Endothelial cell of umbilical vein (primary cell): ENCODE results near the gene UBE2D2. TPM values are rescaled to one million over a fixed set of nuclear protein-coding genes. Genes with fewer than 3 reads are reported as not detected.
"Not testable (repeated sequence)": the region's sequence is repeated elsewhere in the genome, so short reads cannot be mapped to it uniquely, and the experiment has no call there.

Experiments used
- BruUV-seq: library from RNA; stranded (reverse); fragments of 400-500 nt; replicated peaks from 2 replicates; lab custom pipeline; 2021; lab: Mats Ljungman, UMichigan
- CTCF ChIA-PET: fragments of 300-600, 350-600 bp; sonication (Branson Sonifier 250); formaldehyde crosslinking; loops from one replicate; lab custom pipeline; 2021; ENCODE audit warnings: antibody characterized with exemption, inconsistent platforms; lab: Charles Lee
- POLR2A ChIA-PET: fragments of 300-600, 350-600 bp; sonication (Branson Sonifier 250); formaldehyde crosslinking; loops from one replicate; lab custom pipeline; 2021; ENCODE audit warnings: antibody characterized with exemption, inconsistent platforms; lab: Charles Lee
- DNase-seq: peaks from one replicate; pipeline ENCODE4 v3.0.0-alpha.2; 2011; ENCODE audit warnings: low read depth, low spot score
- FAIRE-seq: peaks from 2 replicates; lab custom pipeline; 2011; peaks lifted over from hg19 to GRCh38; lab: Jason Lieb, UNC
- H2AFZ ChIP-seq: 2 replicates; pipeline ENCODE4 v1.6.0; 2012; ENCODE audit warnings: low read depth, low read length, control low read depth, inconsistent platforms
- H3K27ac ChIP-seq: 2 replicates; pipeline ENCODE4 v1.5.1; 2011; ENCODE audit warnings: low read depth, mild to moderate bottlenecking, control low read depth, low read length, moderate library complexity; ENCODE audit not compliant: insufficient read depth
- H3K27me3 ChIP-seq, 2 experiments: 2 replicates each; pipeline versions ENCODE4 v1.6.0 to v1.6.1; 2011; ENCODE audit warnings: low read length in 2 of 2, mixed read lengths in 1 of 2; ENCODE audit not compliant: control insufficient read depth in 2 of 2, insufficient read depth in 2 of 2
- H3K36me3 ChIP-seq, 2 experiments: 2 replicates in 1 of 2; 3 replicates in 1 of 2; pipeline ENCODE4 v1.5.1; 2011; ENCODE audit warnings: low read length in 2 of 2, mild to moderate bottlenecking in 1 of 2, moderate library complexity in 1 of 2; ENCODE audit not compliant: control insufficient read depth in 2 of 2, insufficient read depth in 2 of 2; ENCODE audit errors: extremely low read depth in 1 of 2
- H3K4me1 ChIP-seq: 3 replicates; pipeline ENCODE4 v1.5.1; 2011; ENCODE audit warnings: mild to moderate bottlenecking, low read length; ENCODE audit not compliant: control insufficient read depth, insufficient read depth; ENCODE audit errors: extremely low read depth
- H3K4me2 ChIP-seq: 2 replicates; pipeline ENCODE4 v1.6.1; 2011; ENCODE audit warnings: low read length, control low read depth, mixed read lengths; ENCODE audit not compliant: insufficient read depth
- H3K4me3 ChIP-seq, 3 experiments: fragments of 200-600 bp in 1 of 3; sonication (generic), shearing (Covaris generic) in 1 of 3; replicated peaks in 1 of 3; 2 replicates each; pipeline ENCODE4 v1.5.1; 2011 to 2016; ENCODE audit warnings: control low read depth in 3 of 3, low read length in 3 of 3, mild to moderate bottlenecking in 2 of 3, inconsistent platforms in 1 of 3, low read depth in 1 of 3, moderate library complexity in 1 of 3; ENCODE audit not compliant: insufficient read depth in 1 of 3
- H3K79me2 ChIP-seq: 2 replicates; pipeline ENCODE4 v1.6.0; 2012; ENCODE audit warnings: low read length, inconsistent platforms; ENCODE audit not compliant: control insufficient read depth, insufficient read depth
- H3K9ac ChIP-seq: replicated peaks from 2 replicates; pipeline ENCODE3; 2011; ENCODE audit warnings: low read length, control low read depth; ENCODE audit not compliant: insufficient read depth; ENCODE audit errors: extremely low read depth
- H3K9me1 ChIP-seq: replicated peaks from 3 replicates; pipeline ENCODE4 v1.6.0; 2011; ENCODE audit warnings: mild to moderate bottlenecking, low read length; ENCODE audit not compliant: control insufficient read depth, insufficient read depth; ENCODE audit errors: extremely low read depth
- H3K9me3 ChIP-seq: replicated peaks from 2 replicates; pipeline ENCODE4 v1.5.1; 2012; ENCODE audit warnings: low read length, inconsistent platforms; ENCODE audit not compliant: control insufficient read depth, insufficient read depth
- H4K20me1 ChIP-seq: replicated peaks from 2 replicates; pipeline ENCODE3; 2011; ENCODE audit warnings: mild to moderate bottlenecking, low read length; ENCODE audit not compliant: control insufficient read depth, insufficient read depth; ENCODE audit errors: extremely low read depth
- FOS ChIP-seq: IDR thresholded peaks from 2 replicates; pipeline ENCODE4 v1.6.1; 2011; ENCODE audit warnings: mild to moderate bottlenecking, low read length, moderate library complexity, borderline replicate concordance; ENCODE audit not compliant: insufficient read depth
- JUN ChIP-seq: IDR thresholded peaks from 2 replicates; pipeline ENCODE4 v1.6.1; 2011; ENCODE audit warnings: borderline replicate concordance, low read depth; ENCODE audit not compliant: insufficient read length, insufficient read depth
- MAX ChIP-seq: IDR thresholded peaks from 2 replicates; pipeline ENCODE4 v1.6.1; 2011; ENCODE audit not compliant: insufficient read depth, insufficient read length
- MYC ChIP-seq: IDR thresholded peaks from one replicate; pipeline ENCODE4 v1.6.1; 2011; ENCODE audit warnings: mild to moderate bottlenecking, low read depth, low read length
- POLR2AphosphoS5 ChIP-seq: IDR thresholded peaks from 2 replicates; pipeline ENCODE4 v1.6.1; 2012; ENCODE audit warnings: low read depth, mild to moderate bottlenecking, control low read depth, low read length, moderate library complexity; ENCODE audit not compliant: insufficient read depth
- dilution Hi-C: fragments of 300-500 bp; cut with MboI; formaldehyde crosslinking; loops from one replicate; pipeline ENCODE4 v1.15.0; 2019; ENCODE audit warnings: low sequenced_read_pairs; ENCODE audit not compliant: extremely low pct_ligation_motif_present
- intact Hi-C: fragments of 100-400 bp; cut with micrococcal nuclease; formaldehyde crosslinking; loops from one replicate; pipeline ENCODE4 v1.10.0; 2022
- polyA plus RNA-seq, 4 experiments: library from polyadenylated mRNA; depleted of rRNA in 3 of 4; stranded (reverse) in 3 of 4; unstranded in 1 of 4; fragments of >200 nt; gene quantifications; 2 replicates each; pipeline versions ENCODE4 v1.2.1 to v1.2.3, GENCODE V29; 2011 to 2012; ENCODE audit warnings: missing spikeins in 1 of 4
- total RNA-seq: library from RNA; stranded (reverse); gene quantifications from 2 replicates; pipeline ENCODE4 v1.2.3, GENCODE V29; 2021

Gene UBE2D2
- total and polyA plus RNA-seq, 2 donors (not counting 3 experiments of a cell fraction or from before 2014, with no cell fraction given) = 45.0 to 156 TPM

GRCh38 chr5:139601429-139601828 lies 40.3 kb downstream of the UBE2D2 start:
- Histone ChIP-seq H3K9me3 (no peaks in the 10 kb centered on the region), H3K4me3 (no peak overlapping the region), H3K4me1 (no peaks in the 10 kb centered on the region), H2AFZ (no peak overlapping the region), H3K27me3 (no peaks in the 10 kb centered on the region), H3K27ac (no peak overlapping the region), H3K9me1 (no peaks in the 10 kb centered on the region), H4K20me1 (peaks cover 9% of the 10 kb centered on the region), H3K36me3 (peaks cover 12 to 14% of the 10 kb centered on the region in 2 experiments), H3K4me2 (no peak overlapping the region), H3K79me2 (peaks cover 54% of the 10 kb centered on the region), H3K9ac (no peak overlapping the region)
- FAIRE-seq (no peak), DNase-seq (no peak)
- ChIA-PET CTCF (interaction anchor here (2.0 kb wide), 1 partner anchor 13 kb away, joined by 5 read pairs; no protein-coding TSS in a partner anchor), POLR2A (no interaction called here)
- intact Hi-C loops (no loop called here), dilution Hi-C loops (no loop called here)
- TF ChIP-seq POLR2AphosphoS5 = no peak
- no peak for TF ChIP-seq JUN
- no peak for TF ChIP-seq MAX
- no peak for TF ChIP-seq MYC
- TF ChIP-seq FOS = no peak
- BruUV-seq = TSS peak; percentile 3

GRCh38 chr5:139601948-139602347 lies 40.8 kb downstream of the UBE2D2 start:
- POLR2A ChIA-PET, H3K9me3 ChIP-seq, intact Hi-C loops, H3K9me1 ChIP-seq, H2AFZ ChIP-seq, H3K9ac ChIP-seq, H4K20me1 ChIP-seq, BruUV-seq, FAIRE-seq, H3K4me3 ChIP-seq, H3K4me1 ChIP-seq, dilution Hi-C loops, H3K27me3 ChIP-seq, H3K27ac ChIP-seq, H3K4me2 ChIP-seq, DNase-seq: not testable (repeated sequence)
- peaks cover 12 to 14% of the 10 kb centered on the region in 2 experiments for H3K36me3 ChIP-seq
- H3K79me2 ChIP-seq = peaks cover 55% of the 10 kb centered on the region
- CTCF ChIA-PET = interaction anchor here (2.0 kb wide), 1 partner anchor 14 kb away, joined by 5 read pairs; no protein-coding TSS in a partner anchor
